Endodermal cell (in vitro differentiated cells): ENCODE data around the gene MAGOH. TPM values are rescaled to one million over a fixed set of nuclear protein-coding genes. Genes with fewer than 3 reads are reported as not detected.

Experiments
- DNase-seq: peaks from one replicate; pipeline ENCODE4 v3.0.0-alpha.2; 2017
- H3K27ac ChIP-seq: 2 replicates; pipeline ENCODE4 v1.5.1; 2013; ENCODE audit warnings: mild to moderate bottlenecking, low read depth, low read length, moderate library complexity
- H3K27me3 ChIP-seq: 2 replicates; pipeline ENCODE4 v1.6.1; 2013; ENCODE audit warnings: mild to moderate bottlenecking, low read length, moderate library complexity; ENCODE audit not compliant: insufficient read depth, control insufficient read depth, poor library complexity, severe bottlenecking
- H3K36me3 ChIP-seq: 2 replicates; pipeline ENCODE4 v1.7.0; 2013; ENCODE audit warnings: mild to moderate bottlenecking, low read length, moderate library complexity; ENCODE audit not compliant: control insufficient read depth, insufficient read depth
- H3K4me1 ChIP-seq: one replicate; pipeline ENCODE4 v1.7.0; 2013; ENCODE audit warnings: low read length; ENCODE audit not compliant: control insufficient read depth, insufficient read depth
- H3K4me3 ChIP-seq: 2 replicates; pipeline ENCODE4 v1.5.1; 2013; ENCODE audit warnings: mild to moderate bottlenecking, low read length, moderate library complexity
- H3K9ac ChIP-seq: 2 replicates; pipeline ENCODE4 v1.6.1; 2013; ENCODE audit warnings: mild to moderate bottlenecking, low read length, moderate library complexity; ENCODE audit not compliant: poor library complexity, severe bottlenecking; ENCODE audit errors: extremely low read depth
- H3K9me3 ChIP-seq: 2 replicates; pipeline ENCODE4 v1.6.1; 2013; ENCODE audit warnings: mild to moderate bottlenecking, low read length, moderate library complexity; ENCODE audit not compliant: control insufficient read depth
- H3K27ac Mint-ChIP-seq: 2 replicates; pipeline ENCODE4 v1.8.0; 2020; ENCODE audit warnings: mixed read lengths
- H3K27me3 Mint-ChIP-seq: 2 replicates; pipeline ENCODE4 v1.8.0; 2021; ENCODE audit warnings: mild to moderate bottlenecking, mixed read lengths; ENCODE audit not compliant: insufficient read depth
- H3K36me3 Mint-ChIP-seq: 2 replicates; pipeline ENCODE4 v1.8.0; 2020; ENCODE audit warnings: low read depth, mixed read lengths
- H3K4me1 Mint-ChIP-seq: 2 replicates; pipeline ENCODE4 v1.8.0; 2020; ENCODE audit warnings: mixed read lengths
- H3K4me3 Mint-ChIP-seq: 2 replicates; pipeline ENCODE4 v1.8.0; 2020; ENCODE audit warnings: mild to moderate bottlenecking, moderate library complexity, mixed read lengths
- H3K9me3 Mint-ChIP-seq: 2 replicates; pipeline ENCODE4 v1.8.0; 2020; ENCODE audit warnings: mild to moderate bottlenecking, mixed read lengths
- WGBS, 2 experiments: methylation state at CpG; one replicate each; pipeline versions ENCODE4 v1.1.5 to v1.1.7; 2013; ENCODE audit warnings: missing lambda C conversion rate in 2 of 2, mixed read lengths in 1 of 2; ENCODE audit not compliant: insufficient coverage in 1 of 2, insufficient read length in 1 of 2; 5-methylcytosine and 5-hydroxymethylcytosine counted together
- total RNA-seq, 2 donors: library from RNA; stranded (reverse); fragmentation: NEBNext Ultra II Directional in 1 of 2; extraction: Animal tissue kit (Norgen Biotek cat#: 25700) in 1 of 2; gene quantifications; 2 replicates in 1 of 2; 3 replicates in 1 of 2; pipeline ENCODE4 v1.2.1, GENCODE V29; 2021
- TF ChIP-seq, protein P1 (sequence below): fragments of 200-600 bp; sonication (generic); conservative IDR thresholded peaks from 2 replicates; pipeline ENCODE4 v1.5.0; 2021; ENCODE audit warnings: antibody characterized with exemption, mild to moderate bottlenecking

The MAGOH gene
- total RNA-seq, 2 donors from 2014 or later, result 59.1 to 74.7 TPM

GRCh38 chr1:53210954-53211353 lies 27.4 kb downstream of the MAGOH start:
- peaks cover 84% of the 10 kb centered on the region for H3K36me3 Mint-ChIP-seq
- H3K9me3 Mint-ChIP-seq, result peaks cover 23% of the 10 kb centered on the region
- no peaks in the 10 kb centered on the region for H3K27me3 Mint-ChIP-seq
- H3K27ac Mint-ChIP-seq, result no peak overlapping the region
- DNase-seq, result no peak
- Histone ChIP-seq H3K9ac (no peak overlapping the region), H3K4me1 (no peaks in the 10 kb centered on the region), H3K4me3 (no peak overlapping the region), H3K27ac (no peak overlapping the region), H3K27me3 (no peaks in the 10 kb centered on the region), H3K9me3 (peaks cover 13% of the 10 kb centered on the region), H3K36me3 (peaks cover 77% of the 10 kb centered on the region)
- H3K4me3 Mint-ChIP-seq, result no peak overlapping the region
- 97% methylated on average over 8 to 11 of the region's 11 CpGs for WGBS, 2 experiments
- no peaks in the 10 kb centered on the region for H3K4me1 Mint-ChIP-seq
- TF ChIP-seq, protein P1, sequence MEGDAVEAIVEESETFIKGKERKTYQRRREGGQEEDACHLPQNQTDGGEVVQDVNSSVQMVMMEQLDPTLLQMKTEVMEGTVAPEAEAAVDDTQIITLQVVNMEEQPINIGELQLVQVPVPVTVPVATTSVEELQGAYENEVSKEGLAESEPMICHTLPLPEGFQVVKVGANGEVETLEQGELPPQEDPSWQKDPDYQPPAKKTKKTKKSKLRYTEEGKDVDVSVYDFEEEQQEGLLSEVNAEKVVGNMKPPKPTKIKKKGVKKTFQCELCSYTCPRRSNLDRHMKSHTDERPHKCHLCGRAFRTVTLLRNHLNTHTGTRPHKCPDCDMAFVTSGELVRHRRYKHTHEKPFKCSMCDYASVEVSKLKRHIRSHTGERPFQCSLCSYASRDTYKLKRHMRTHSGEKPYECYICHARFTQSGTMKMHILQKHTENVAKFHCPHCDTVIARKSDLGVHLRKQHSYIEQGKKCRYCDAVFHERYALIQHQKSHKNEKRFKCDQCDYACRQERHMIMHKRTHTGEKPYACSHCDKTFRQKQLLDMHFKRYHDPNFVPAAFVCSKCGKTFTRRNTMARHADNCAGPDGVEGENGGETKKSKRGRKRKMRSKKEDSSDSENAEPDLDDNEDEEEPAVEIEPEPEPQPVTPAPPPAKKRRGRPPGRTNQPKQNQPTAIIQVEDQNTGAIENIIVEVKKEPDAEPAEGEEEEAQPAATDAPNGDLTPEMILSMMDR, result no peak

DNA sequence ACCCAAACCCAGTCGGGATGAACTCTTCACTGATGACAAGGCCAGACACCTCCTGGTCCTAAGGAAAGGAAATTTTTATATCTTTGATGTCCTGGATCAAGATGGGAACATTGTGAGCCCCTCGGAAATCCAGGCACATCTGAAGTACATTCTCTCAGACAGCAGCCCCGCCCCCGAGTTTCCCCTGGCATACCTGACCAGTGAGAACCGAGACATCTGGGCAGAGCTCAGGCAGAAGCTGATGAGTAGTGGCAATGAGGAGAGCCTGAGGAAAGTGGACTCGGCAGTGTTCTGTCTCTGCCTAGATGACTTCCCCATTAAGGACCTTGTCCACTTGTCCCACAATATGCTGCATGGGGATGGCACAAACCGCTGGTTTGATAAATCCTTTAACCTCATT lies 28.0 kb downstream of the MAGOH start:
- Mint-ChIP-seq H3K27me3 (no peaks in the 10 kb centered on the region), H3K4me1 (no peaks in the 10 kb centered on the region), H3K27ac (no peak overlapping the region), H3K36me3 (peaks cover 90% of the 10 kb centered on the region), H3K4me3 (no peak overlapping the region), H3K9me3 (peaks cover 29% of the 10 kb centered on the region)
- Histone ChIP-seq H3K27me3 (no peaks in the 10 kb centered on the region), H3K9me3 (peaks cover 19% of the 10 kb centered on the region), H3K27ac (no peak overlapping the region), H3K36me3 (peaks cover 80% of the 10 kb centered on the region), H3K4me3 (no peak overlapping the region), H3K4me1 (no peaks in the 10 kb centered on the region), H3K9ac (no peak overlapping the region)
- 90 to 95% methylated on average over 7 of the region's 7 CpGs for WGBS, 2 experiments
- TF ChIP-seq, protein P1, result no peak
- DNase-seq, result no peak

DNA sequence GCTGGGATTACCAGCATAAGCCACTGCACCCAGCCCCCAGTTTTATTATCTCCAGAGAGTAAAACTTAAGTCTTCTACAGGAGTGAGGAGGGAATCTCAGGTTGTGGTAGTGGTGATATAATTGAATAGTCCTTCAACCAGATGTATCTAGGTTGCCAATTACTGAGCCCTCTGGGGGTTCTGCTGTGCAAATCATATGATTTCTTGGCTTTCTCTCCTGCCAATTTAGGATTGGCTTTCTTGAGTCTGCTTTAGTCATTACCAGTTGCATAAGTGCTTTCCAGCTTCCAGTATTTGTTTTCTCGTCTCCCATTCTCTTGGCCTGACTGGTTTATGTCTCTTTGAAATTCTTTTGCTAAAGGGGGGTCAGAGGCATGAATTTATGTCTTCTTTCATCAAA lies 30.6 kb downstream of the MAGOH start:
- Histone ChIP-seq H3K4me1 (no peaks in the 10 kb centered on the region), H3K36me3 (peaks cover 89% of the 10 kb centered on the region), H3K27me3 (no peaks in the 10 kb centered on the region), H3K9ac (no peak overlapping the region), H3K9me3 (peaks cover 43% of the 10 kb centered on the region), H3K27ac (no peak overlapping the region), H3K4me3 (no peak overlapping the region)
- WGBS, 2 experiments, result 100% methylated on average over 1 of the region's 1 CpG
- H3K9me3 Mint-ChIP-seq, result peaks cover 51% of the 10 kb centered on the region
- H3K27ac Mint-ChIP-seq, result no peak overlapping the region
- H3K4me3 Mint-ChIP-seq, result no peak overlapping the region
- TF ChIP-seq, protein P1, result no peak
- no peaks in the 10 kb centered on the region for H3K27me3 Mint-ChIP-seq
- no peaks in the 10 kb centered on the region for H3K4me1 Mint-ChIP-seq
- H3K36me3 Mint-ChIP-seq, result peaks cover 97% of the 10 kb centered on the region
- no peak for DNase-seq
